ENCODE data around the gene AAMP. TPM values are rescaled to one million over a fixed set of nuclear protein-coding genes. Genes with fewer than 3 reads are reported as not detected.

AAMP gene
- total and polyA plus RNA-seq, 4 experiments from 2014 or later: 66.2 to 101 (median 72.6) TPM

DNA sequence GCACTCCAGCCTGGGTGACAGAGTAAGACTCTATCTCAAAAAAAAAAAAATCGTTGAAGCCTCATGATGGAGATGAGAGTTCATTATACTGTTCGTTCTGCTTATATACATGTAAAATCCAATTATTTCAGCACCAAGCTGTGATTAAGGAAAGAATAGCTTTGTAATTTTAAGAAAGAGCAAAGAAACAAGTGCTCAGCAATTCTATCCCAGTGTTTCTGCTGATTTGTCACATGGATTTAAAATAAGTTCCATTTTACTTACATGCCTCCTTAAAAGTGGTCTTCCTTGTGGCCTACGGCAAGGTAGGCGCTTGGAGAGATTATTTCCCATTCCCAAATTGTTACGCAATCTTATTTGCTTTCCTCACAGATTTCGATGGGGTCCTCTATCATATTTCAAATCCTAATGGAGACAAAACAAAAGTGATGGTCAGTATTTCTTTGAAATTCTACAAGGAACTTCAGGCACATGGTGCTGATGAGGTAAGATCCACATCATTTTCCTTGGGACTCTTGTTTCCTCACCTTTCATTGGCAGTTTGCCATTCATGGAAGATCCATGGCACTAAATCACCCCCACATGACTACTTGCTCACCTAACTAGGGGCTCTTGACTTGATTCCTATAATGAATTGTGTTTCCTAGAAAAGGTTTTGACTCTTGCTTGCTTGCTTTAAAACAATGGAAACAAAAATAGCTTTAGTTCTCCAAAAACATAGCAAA is 41.4 kb downstream of the AAMP start:
- Mint-ChIP-seq H3K4me3 (peak overlapping the region in 5 of 8 donors; percentile 58 to 88 (median 76)), H3K27me3 (no peaks in the 10 kb centered on the region), H3K4me1 (peaks cover 52 to 89% (median 73%) of the 10 kb centered on the region in 4 donors), H3K9me3 (no peaks in the 10 kb centered on the region), H3K27ac (peak overlapping the region; percentile 70 to 95 (median 90)), H3K36me3 (peaks cover 53 to 81% of the 10 kb centered on the region in 2 donors)
- Histone ChIP-seq H3K4me1 (ENCODE audit: insufficient read depth, low read length) (peaks cover 85% of the 10 kb centered on the region), H3K36me3 (ENCODE audit: insufficient read depth, low read length) (peaks cover 50% of the 10 kb centered on the region), H3K27ac (ENCODE audit: low read depth, low read length) (peak overlapping the region; percentile 35), H3K9me3 (ENCODE audit: control insufficient read depth in 1 of 2, low read length in 2 of 2) (no peaks in the 10 kb centered on the region), H3K27me3 (ENCODE audit: insufficient read depth, low read length) (no peaks in the 10 kb centered on the region), H3K4me3 (ENCODE audit: low read length in 2 of 2) (no peak overlapping the region)
- POLR2A ChIA-PET (ENCODE audit: partially characterized antibody): interaction anchor here (0.7 to 7.9 kb wide), 8 partner anchors 10 to 443 kb away, joined by 3 to 144 read pairs (median 6); partner anchors contain the start of genes AAMP, ARPC2 and PNKD
- intact Hi-C loops (cut with micrococcal nuclease): loop anchor here (1.0 to 2.0 kb wide), 3 partner anchors 10 to 42 kb away; no protein-coding TSS in a partner anchor
- DNase-seq: no peak
- CTCF ChIA-PET (ENCODE audit: partially characterized antibody): interaction anchor here (0.8 to 7.8 kb wide), 10 partner anchors 10 to 158 kb away, joined by 3 to 67 read pairs (median 5); partner anchors contain the start of genes AAMP, ARPC2, CATIP and PNKD

DNA sequence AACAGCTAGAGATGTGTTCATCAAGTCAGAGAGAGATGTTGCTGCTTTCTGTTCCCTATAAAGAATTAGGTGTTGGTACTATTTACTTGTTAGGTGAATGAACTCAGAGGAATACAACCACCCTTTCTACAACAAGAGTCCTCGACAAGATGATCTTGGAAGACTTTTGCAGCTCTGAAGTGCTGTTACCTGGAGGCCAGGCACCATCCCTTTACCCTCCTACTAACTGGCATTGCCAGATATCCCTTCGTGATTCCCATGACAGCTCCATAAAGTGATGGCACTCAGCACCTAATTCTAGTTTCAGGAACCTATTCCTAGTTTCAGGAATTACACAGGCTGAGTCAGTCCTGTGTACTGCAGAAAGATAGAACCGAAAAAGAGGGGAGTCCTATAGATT is 43.0 kb downstream of the AAMP start:
- peaks cover 44 to 87% of the 10 kb centered on the region in 2 donors for H3K36me3 Mint-ChIP-seq
- Histone ChIP-seq H3K27me3 (ENCODE audit: insufficient read depth, low read length) (no peaks in the 10 kb centered on the region), H3K36me3 (ENCODE audit: insufficient read depth, low read length) (peaks cover 48% of the 10 kb centered on the region), H3K4me3 (ENCODE audit: low read length in 2 of 2) (no peak overlapping the region), H3K9me3 (ENCODE audit: control insufficient read depth in 1 of 2, low read length in 2 of 2) (no peaks in the 10 kb centered on the region), H3K4me1 (ENCODE audit: insufficient read depth, low read length) (peaks cover 96% of the 10 kb centered on the region), H3K27ac (ENCODE audit: low read depth, low read length) (peak overlapping the region; percentile 0)
- DNase-seq: no peak
- intact Hi-C loops (cut with micrococcal nuclease): no loop called here
- ChIA-PET POLR2A (ENCODE audit: partially characterized antibody) (interaction anchor here (1.4 to 7.9 kb wide), 4 partner anchors 8 to 43 kb away, joined by 3 to 144 read pairs (median 10); partner anchors contain the start of genes AAMP, ARPC2 and PNKD), CTCF (ENCODE audit: partially characterized antibody) (interaction anchor here (0.6 to 7.8 kb wide), 9 partner anchors 8 to 180 kb away, joined by 3 to 67 read pairs (median 4); partner anchors contain the start of genes AAMP, ARPC2 and PNKD)
- H3K27ac Mint-ChIP-seq: peak overlapping the region; percentile 49 to 93 (median 76)
- peak overlapping the region in 6 of 8 donors; percentile 7 to 42 (median 38) for H3K4me3 Mint-ChIP-seq
- no peaks in the 10 kb centered on the region for H3K27me3 Mint-ChIP-seq
- no peaks in the 10 kb centered on the region for H3K9me3 Mint-ChIP-seq
- H3K4me1 Mint-ChIP-seq: peaks cover 60 to 95% (median 80%) of the 10 kb centered on the region in 4 donors

DNA sequence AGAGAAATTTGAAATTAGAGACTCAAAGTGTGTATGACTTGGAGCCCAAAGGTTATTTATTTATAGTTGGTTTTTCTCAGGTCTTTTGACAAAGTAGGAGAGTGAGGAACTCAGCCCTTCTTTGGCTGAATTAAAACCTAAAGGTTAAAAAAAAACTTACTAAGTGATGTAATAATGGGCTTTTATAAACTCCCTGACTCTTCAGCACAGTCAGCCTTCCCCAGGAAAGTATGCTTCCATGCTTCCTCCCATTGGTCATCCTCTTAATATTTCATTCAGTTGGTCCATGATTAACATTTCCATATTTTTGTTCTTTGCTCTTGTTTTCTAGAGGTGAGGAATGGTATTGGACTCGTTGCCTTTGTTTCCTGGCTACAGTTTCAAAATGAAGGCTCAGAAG is 45.8 kb downstream of the AAMP start:
- no peaks in the 10 kb centered on the region for H3K27me3 Mint-ChIP-seq
- H3K36me3 ChIP-seq (ENCODE audit: insufficient read depth, low read length): peaks cover 37% of the 10 kb centered on the region
- no peaks in the 10 kb centered on the region for H3K9me3 ChIP-seq (ENCODE audit: control insufficient read depth in 1 of 2, low read length in 2 of 2)
- H3K4me3 ChIP-seq (ENCODE audit: low read length in 2 of 2): no peak overlapping the region
- peak overlapping the region; percentile 77 to 95 (median 91) for H3K27ac Mint-ChIP-seq
- H3K4me1 ChIP-seq (ENCODE audit: insufficient read depth, low read length): peaks cover 97% of the 10 kb centered on the region
- DNase-seq: no peak
- peaks cover 49 to 86% of the 10 kb centered on the region in 2 donors for H3K36me3 Mint-ChIP-seq
- no peaks in the 10 kb centered on the region for H3K27me3 ChIP-seq (ENCODE audit: insufficient read depth, low read length)
- peak overlapping the region; percentile 93 for H3K27ac ChIP-seq (ENCODE audit: low read depth, low read length)
- no peaks in the 10 kb centered on the region for H3K9me3 Mint-ChIP-seq
- CTCF ChIA-PET (ENCODE audit: partially characterized antibody): no interaction called here
- intact Hi-C loops (cut with micrococcal nuclease): no loop called here
- POLR2A ChIA-PET (ENCODE audit: partially characterized antibody): interaction anchor here (0.8 to 7.9 kb wide), 4 partner anchors 5 to 176 kb away, joined by 3 to 144 read pairs (median 10); partner anchors contain the start of genes AAMP, ARPC2, CTDSP1 and PNKD
- peak overlapping the region; percentile 15 to 91 (median 74) for H3K4me3 Mint-ChIP-seq
- H3K4me1 Mint-ChIP-seq: peaks cover 68 to 97% (median 86%) of the 10 kb centered on the region in 4 donors

DNA sequence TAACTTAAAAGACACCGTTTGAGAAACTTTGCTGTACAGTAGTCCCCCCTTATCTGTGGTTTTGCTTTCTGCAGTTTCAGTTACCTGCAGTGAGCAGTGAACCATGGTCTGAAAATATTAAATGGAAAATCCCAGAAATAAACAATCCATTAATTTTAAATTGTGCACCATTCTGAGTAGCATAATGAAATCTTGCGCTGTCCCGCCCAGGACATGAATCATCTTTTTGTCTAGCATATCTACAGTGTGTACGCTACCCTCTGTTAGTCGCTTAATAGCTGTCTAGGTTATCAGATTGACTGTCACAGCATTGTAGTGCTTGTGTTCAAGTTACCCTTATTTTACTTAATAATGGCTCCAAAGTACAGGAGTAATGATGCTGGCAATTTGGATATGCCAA is 46.9 kb downstream of the AAMP start:
- Histone ChIP-seq H3K9me3 (ENCODE audit: control insufficient read depth in 1 of 2, low read length in 2 of 2) (no peaks in the 10 kb centered on the region), H3K36me3 (ENCODE audit: insufficient read depth, low read length) (peaks cover 31% of the 10 kb centered on the region), H3K27me3 (ENCODE audit: insufficient read depth, low read length) (no peaks in the 10 kb centered on the region), H3K27ac (ENCODE audit: low read depth, low read length) (peak overlapping the region; percentile 93), H3K4me3 (ENCODE audit: low read length in 2 of 2) (peak overlapping the region in 1 of 2 donors; percentile 15), H3K4me1 (ENCODE audit: insufficient read depth, low read length) (peaks cover 90% of the 10 kb centered on the region)
- intact Hi-C loops (cut with micrococcal nuclease): no loop called here
- peaks cover 42 to 86% of the 10 kb centered on the region in 2 donors for H3K36me3 Mint-ChIP-seq
- ChIA-PET CTCF (ENCODE audit: partially characterized antibody) (interaction anchor here (3.0 to 8.4 kb wide), 2 partner anchors 7 to 48 kb away, joined by 13 to 67 read pairs; partner anchors contain the start of genes AAMP and PNKD), POLR2A (ENCODE audit: partially characterized antibody) (interaction anchor here (1.4 kb wide), 2 partner anchors 64 to 436 kb away, joined by 4 to 7 read pairs; partner anchors contain the start of genes BCS1L and ZNF142)
- H3K27ac Mint-ChIP-seq: peak overlapping the region; percentile 77 to 95 (median 91)
- peaks cover 65 to 97% (median 81%) of the 10 kb centered on the region in 4 donors for H3K4me1 Mint-ChIP-seq
- peak overlapping the region; percentile 72 to 95 (median 73) for H3K4me3 Mint-ChIP-seq
- no peaks in the 10 kb centered on the region for H3K9me3 Mint-ChIP-seq
- DNase-seq: peak in 1 of 5 donors; percentile 63
- no peaks in the 10 kb centered on the region for H3K27me3 Mint-ChIP-seq

DNA sequence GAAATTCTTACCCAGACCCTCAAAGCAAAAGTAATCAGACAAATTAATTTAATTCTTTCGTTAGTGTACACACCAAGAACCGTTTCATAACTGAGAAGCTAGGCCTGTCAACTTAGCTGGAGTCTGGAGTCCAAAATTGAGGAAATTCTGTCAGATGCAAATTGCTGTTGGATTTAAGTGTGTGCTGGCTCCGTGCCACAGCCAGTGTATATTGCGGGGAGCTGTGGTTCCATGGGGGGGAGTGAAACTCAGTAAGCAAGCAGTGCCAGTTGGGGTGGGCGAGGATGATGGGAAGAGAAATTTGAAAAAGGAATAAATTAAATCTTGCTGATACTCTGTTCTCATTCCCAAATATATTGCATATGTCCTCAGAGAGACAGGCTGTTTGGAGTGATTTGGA is 48.9 kb downstream of the AAMP start:
- Histone ChIP-seq H3K27me3 (ENCODE audit: insufficient read depth, low read length) (no peaks in the 10 kb centered on the region), H3K4me3 (ENCODE audit: low read length in 2 of 2) (peak overlapping the region in 1 of 2 donors; percentile 85), H3K4me1 (ENCODE audit: insufficient read depth, low read length) (peaks cover 81% of the 10 kb centered on the region), H3K27ac (ENCODE audit: low read depth, low read length) (peak overlapping the region; percentile 93), H3K36me3 (ENCODE audit: insufficient read depth, low read length) (peaks cover 24% of the 10 kb centered on the region), H3K9me3 (ENCODE audit: control insufficient read depth in 1 of 2, low read length in 2 of 2) (no peaks in the 10 kb centered on the region)
- H3K4me3 Mint-ChIP-seq: peak overlapping the region; percentile 72 to 98 (median 96)
- H3K27ac Mint-ChIP-seq: peak overlapping the region; percentile 86 to 97 (median 92)
- peaks cover 62 to 92% (median 75%) of the 10 kb centered on the region in 4 donors for H3K4me1 Mint-ChIP-seq
- intact Hi-C loops (cut with micrococcal nuclease): no loop called here
- DNase-seq: peak in 1 of 5 donors; percentile 39
- POLR2A ChIA-PET (ENCODE audit: partially characterized antibody): interaction anchor here (1.0 to 7.0 kb wide), 8 partner anchors 7 to 179 kb away, joined by 3 to 144 read pairs (median 6); partner anchors contain the start of genes AAMP and PNKD
- H3K36me3 Mint-ChIP-seq: peaks cover 34 to 79% of the 10 kb centered on the region in 2 donors
- CTCF ChIA-PET (ENCODE audit: partially characterized antibody): interaction anchor here (1.0 to 8.4 kb wide), 7 partner anchors 9 to 53 kb away, joined by 3 to 67 read pairs (median 6); partner anchors contain the start of genes AAMP and PNKD
- no peaks in the 10 kb centered on the region for H3K27me3 Mint-ChIP-seq
- H3K9me3 Mint-ChIP-seq: no peaks in the 10 kb centered on the region

DNA sequence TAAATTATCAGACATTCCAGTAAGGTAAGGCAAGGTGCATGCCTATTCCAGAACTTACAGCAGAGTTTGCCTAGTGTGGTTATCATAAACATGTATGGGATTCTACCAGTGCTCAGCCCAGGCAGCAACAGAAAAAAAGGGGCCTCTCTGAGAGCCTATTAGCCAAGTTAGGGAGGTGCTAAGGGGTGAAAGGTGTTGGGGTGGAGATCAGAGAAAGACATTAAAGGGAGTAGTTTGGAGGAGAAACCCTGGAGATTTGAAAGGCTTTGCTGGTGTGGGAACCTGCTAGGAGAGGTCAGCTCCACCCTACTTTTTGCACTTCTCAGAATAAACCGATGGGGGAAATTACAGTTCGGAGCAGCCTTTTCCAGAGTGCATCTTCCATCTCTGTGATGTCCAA is 50.0 kb downstream of the AAMP start:
- H3K27me3 ChIP-seq (ENCODE audit: insufficient read depth, low read length): no peaks in the 10 kb centered on the region
- H3K4me1 ChIP-seq (ENCODE audit: insufficient read depth, low read length): peaks cover 70% of the 10 kb centered on the region
- H3K9me3 Mint-ChIP-seq: no peaks in the 10 kb centered on the region
- H3K27ac ChIP-seq (ENCODE audit: low read depth, low read length): peak overlapping the region; percentile 93
- ChIA-PET POLR2A (ENCODE audit: partially characterized antibody) (interaction anchor here (1.1 to 7.0 kb wide), 8 partner anchors 8 to 180 kb away, joined by 3 to 144 read pairs (median 8); partner anchors contain the start of genes AAMP and PNKD), CTCF (ENCODE audit: partially characterized antibody) (interaction anchor here (1.1 to 8.4 kb wide), 5 partner anchors 10 to 177 kb away, joined by 3 to 67 read pairs (median 6); no protein-coding TSS in a partner anchor)
- DNase-seq: peak in 1 of 5 donors; percentile 36
- peak overlapping the region; percentile 89 to 98 (median 96) for H3K4me3 Mint-ChIP-seq
- H3K4me1 Mint-ChIP-seq: peaks cover 54 to 83% (median 66%) of the 10 kb centered on the region in 4 donors
- H3K4me3 ChIP-seq (ENCODE audit: low read length in 2 of 2): peak overlapping the region; percentile 85 to 97
- no peaks in the 10 kb centered on the region for H3K27me3 Mint-ChIP-seq
- intact Hi-C loops (cut with micrococcal nuclease): no loop called here
- H3K36me3 Mint-ChIP-seq: peaks cover 29 to 68% of the 10 kb centered on the region in 2 donors
- peak overlapping the region; percentile 72 to 99 (median 97) for H3K27ac Mint-ChIP-seq
- H3K36me3 ChIP-seq (ENCODE audit: insufficient read depth, low read length): peaks cover 23% of the 10 kb centered on the region
- no peaks in the 10 kb centered on the region for H3K9me3 ChIP-seq (ENCODE audit: control insufficient read depth in 1 of 2, low read length in 2 of 2)
